ENCODE results near the gene GET4. TPM values are rescaled to one million over a fixed set of nuclear protein-coding genes. Genes with fewer than 3 reads are reported as not detected.

Gene GET4
- total RNA-seq, 4 donors from 2014 or later: 16.3 to 35.0 (median 17.9) TPM

- no peak for TF ChIP-seq CTCF (IDR thresholded peaks at IDR 0.05; ENCODE audit: low read depth)
Observed at GRCh38 chr7:922334-923107, 46.2 kb downstream of the GET4 start.

- no peak for TF ChIP-seq CTCF (IDR thresholded peaks at IDR 0.05; ENCODE audit: low read depth)
Observed at GRCh38 chr7:923108-924041, 47.0 kb downstream of the GET4 start.

GRCh38 chr7:924541-925231, 48.3 kb downstream of the GET4 start:
- TF ChIP-seq CTCF (IDR thresholded peaks at IDR 0.05; ENCODE audit: low read depth): no peak

- TF ChIP-seq CTCF (IDR thresholded peaks at IDR 0.05; ENCODE audit: low read depth): no peak
Observed at GRCh38 chr7:925601-926000, 49.2 kb downstream of the GET4 start.

- no peak for TF ChIP-seq CTCF (IDR thresholded peaks at IDR 0.05; ENCODE audit: low read depth)
Observed at GRCh38 chr7:926061-927030, 50.0 kb downstream of the GET4 start.

GRCh38 chr7:927031-927671, 50.8 kb downstream of the GET4 start:
- TF ChIP-seq CTCF (IDR thresholded peaks at IDR 0.05; ENCODE audit: low read depth): no peak

Data from subcutaneous adipose tissue (tissue), 4 donors.